Astrocyte of the spinal cord (primary cell): ENCODE measurements around the gene PHF12.
A peak's percentile ranks its signal among the peaks of the same experiment; 100 is the strongest.
"Not testable (repeated sequence)": the region's sequence is repeated elsewhere in the genome, so short reads cannot be mapped to it uniquely, and the experiment has no call there.

ENCODE experiments used
- DNase-seq: peaks from one replicate; pipeline ENCODE4 v3.0.0; 2011; ENCODE audit warnings: low read depth, low spot score
- H3K4me3 ChIP-seq: 2 replicates; pipeline ENCODE4 v1.5.1; 2011; ENCODE audit warnings: low read depth, mild to moderate bottlenecking, low read length, moderate library complexity
- CTCF ChIP-seq: IDR thresholded peaks from 2 replicates; pipeline ENCODE4 v1.5.1; 2012; ENCODE audit warnings: low read depth, mild to moderate bottlenecking, low read length, inconsistent platforms
- in situ Hi-C: cut with HindIII; loops from 2 replicates; pipeline ENCODE4 v1.10.0; 2017; ENCODE audit warnings: low sequenced_read_pairs

Gene PHF12

GRCh38 chr17:28896884-28897768 lies 54.2 kb downstream of the PHF12 start, which contains the start of gene FLOT2:
Gene FLOT2 (minus strand): TSS chr17:28897733. CDS start chr17:28897574, 159 bp downstream.
- in situ Hi-C loops: no loop called here
- H3K4me3 ChIP-seq: peak within 1 kb of the TSS; percentile 76
- DNase-seq: peak; percentile 13
- peak; percentile 14 for TF ChIP-seq CTCF

- peak overlapping the region; percentile 76 for H3K4me3 ChIP-seq
- no peak for TF ChIP-seq CTCF
- in situ Hi-C loops: no loop called here
- DNase-seq: no peak
Observed at GRCh38 chr17:28896491-28896883, 54.8 kb downstream of the PHF12 start.

- no peak overlapping the region for H3K4me3 ChIP-seq
- in situ Hi-C loops: no loop called here
- no peak for TF ChIP-seq CTCF
- DNase-seq: no peak
Observed at GRCh38 chr17:28895794-28896447, 55.4 kb downstream of the PHF12 start.

DNA sequence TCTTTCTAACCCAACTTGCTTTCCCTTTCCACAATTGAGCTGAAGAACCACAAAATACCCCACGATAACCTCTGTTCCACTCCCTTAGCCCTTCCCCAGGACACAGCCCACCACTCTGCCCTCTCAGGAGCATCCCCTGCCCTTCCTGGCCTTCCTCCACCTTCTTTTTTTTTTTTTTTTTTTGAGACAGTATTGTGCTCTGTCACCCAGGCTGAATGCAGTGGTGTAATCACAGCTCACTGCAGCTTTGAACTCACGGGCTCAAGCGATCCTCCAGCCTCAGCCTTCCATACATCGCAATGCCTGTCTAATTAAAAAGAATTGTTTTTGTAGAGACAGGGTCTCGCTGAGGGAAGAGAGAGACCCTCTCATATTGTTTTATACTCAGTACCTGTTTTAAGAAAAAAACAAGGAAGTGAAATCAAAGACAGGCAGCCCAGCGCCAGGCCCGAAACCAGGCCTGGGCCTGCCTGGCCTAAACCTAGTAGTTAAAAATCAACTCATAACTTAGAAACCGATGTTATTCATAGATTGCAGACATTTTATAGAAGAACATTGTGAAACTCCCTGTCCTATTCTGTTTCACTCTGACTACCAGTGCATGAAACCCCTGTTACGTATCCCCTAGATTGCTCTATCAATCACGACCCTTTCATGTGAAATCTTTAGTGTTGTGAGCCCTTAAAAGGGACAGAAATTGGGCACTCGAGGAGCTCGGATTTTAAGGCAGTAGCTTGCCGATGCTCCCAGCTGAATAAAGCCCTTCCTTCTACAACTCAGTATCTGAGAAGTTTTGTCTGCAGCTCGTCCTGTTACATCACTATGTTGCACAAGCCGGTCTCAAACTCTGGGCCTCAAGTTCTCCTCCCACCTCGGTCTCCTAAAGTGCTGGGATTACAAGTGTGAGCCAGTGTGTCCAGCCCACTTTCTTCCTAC lies 57.8 kb downstream of the PHF12 start:
- in situ Hi-C loops, H3K4me3 ChIP-seq, DNase-seq: not testable (repeated sequence)

DNA sequence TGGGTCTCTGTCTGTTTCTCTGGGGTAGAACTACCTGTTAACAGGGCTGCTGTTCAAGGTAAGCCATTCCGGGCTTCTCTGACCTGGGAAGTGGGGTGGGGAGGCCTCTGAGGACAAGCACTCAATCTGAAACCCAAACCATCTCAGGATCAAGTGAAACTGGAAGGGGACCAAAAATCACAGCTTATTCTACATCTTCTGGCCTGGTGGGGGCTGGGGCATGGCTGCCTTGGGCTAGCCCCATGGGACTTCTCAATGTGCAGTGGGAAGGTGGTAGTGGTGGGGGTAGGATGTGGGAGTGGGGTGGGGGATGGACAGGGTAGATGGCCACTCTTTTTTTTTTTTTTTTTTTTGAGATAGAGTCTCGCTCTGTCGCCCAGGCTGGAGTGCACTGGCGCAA lies 59.3 kb downstream of the PHF12 start:
- in situ Hi-C loops: no loop called here
- H3K4me3 ChIP-seq: no peak overlapping the region

DNA sequence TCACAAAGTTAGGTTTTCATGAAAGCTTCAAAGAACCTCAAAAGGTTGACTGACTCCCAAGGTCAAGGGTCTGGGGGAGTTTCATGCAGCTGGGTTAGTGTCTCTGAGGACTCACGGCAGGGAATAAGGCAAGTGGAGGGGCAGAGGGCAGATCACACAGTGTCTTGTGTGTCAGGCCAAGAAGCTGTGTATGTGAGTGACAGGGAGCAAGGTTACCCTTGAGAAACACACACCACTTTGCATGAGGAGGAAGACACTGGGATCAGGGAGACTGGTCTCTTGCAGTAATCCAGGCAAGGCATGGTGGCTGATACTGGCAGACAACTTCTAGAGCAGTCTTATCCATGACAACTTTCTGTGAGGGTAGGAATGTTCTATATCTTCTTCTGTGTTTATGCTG lies 60.1 kb downstream of the PHF12 start:
- no peak for DNase-seq
- no peak for TF ChIP-seq CTCF
- H3K4me3 ChIP-seq: no peak overlapping the region
- in situ Hi-C loops: no loop called here

More for the DNA sequence above, 59.3 kb downstream of the PHF12 start:
- no peak for TF ChIP-seq CTCF
- DNase-seq: no peak
